Mammary epithelial cell (primary cell): ENCODE data around the gene GOLPH3L.
"Not testable (repeated sequence)": the region's sequence is repeated elsewhere in the genome, so short reads cannot be mapped to it uniquely, and the experiment has no call there.

Source experiments
- EZH2 ChIP-seq: IDR thresholded peaks from 2 replicates; pipeline ENCODE4 v1.6.1; 2012; ENCODE audit warnings: low read length, inconsistent platforms, borderline replicate concordance
- TF ChIP-seq, protein P1 (sequence below), 2 donors: IDR thresholded peaks in 1 of 2; conservative IDR thresholded peaks in 1 of 2; 2 replicates each; pipeline ENCODE4 v1.5.1; 2011 to 2012; ENCODE audit warnings: inconsistent platforms in 2 of 2, low read length in 2 of 2, mild to moderate bottlenecking in 2 of 2, control low read depth in 1 of 2, low read depth in 1 of 2; ENCODE audit not compliant: insufficient read depth in 1 of 2; ENCODE audit errors: extremely low read depth in 1 of 2

DNA sequence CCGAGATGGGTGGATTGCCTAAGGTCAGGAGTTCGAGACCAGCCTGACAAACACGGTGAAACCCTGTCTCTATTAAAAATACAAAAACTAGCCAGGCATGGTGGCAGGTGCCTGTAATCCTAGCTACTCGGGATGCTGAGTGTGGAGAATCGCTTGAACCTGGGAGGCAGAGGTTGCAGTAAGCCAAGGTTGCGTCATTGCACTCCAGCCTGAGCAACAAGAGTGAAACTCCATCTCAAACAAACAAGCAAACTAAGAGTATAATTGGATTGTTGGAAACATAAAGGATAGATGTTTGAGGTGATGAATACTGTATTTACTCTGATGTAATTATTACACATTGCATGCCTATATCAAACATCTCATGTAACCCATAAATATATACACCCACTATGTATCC lies 58.5 kb downstream of the GOLPH3L start:
- TF ChIP-seq, protein P1, sequence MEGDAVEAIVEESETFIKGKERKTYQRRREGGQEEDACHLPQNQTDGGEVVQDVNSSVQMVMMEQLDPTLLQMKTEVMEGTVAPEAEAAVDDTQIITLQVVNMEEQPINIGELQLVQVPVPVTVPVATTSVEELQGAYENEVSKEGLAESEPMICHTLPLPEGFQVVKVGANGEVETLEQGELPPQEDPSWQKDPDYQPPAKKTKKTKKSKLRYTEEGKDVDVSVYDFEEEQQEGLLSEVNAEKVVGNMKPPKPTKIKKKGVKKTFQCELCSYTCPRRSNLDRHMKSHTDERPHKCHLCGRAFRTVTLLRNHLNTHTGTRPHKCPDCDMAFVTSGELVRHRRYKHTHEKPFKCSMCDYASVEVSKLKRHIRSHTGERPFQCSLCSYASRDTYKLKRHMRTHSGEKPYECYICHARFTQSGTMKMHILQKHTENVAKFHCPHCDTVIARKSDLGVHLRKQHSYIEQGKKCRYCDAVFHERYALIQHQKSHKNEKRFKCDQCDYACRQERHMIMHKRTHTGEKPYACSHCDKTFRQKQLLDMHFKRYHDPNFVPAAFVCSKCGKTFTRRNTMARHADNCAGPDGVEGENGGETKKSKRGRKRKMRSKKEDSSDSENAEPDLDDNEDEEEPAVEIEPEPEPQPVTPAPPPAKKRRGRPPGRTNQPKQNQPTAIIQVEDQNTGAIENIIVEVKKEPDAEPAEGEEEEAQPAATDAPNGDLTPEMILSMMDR (conservative IDR thresholded peaks at IDR 0.05 in 1 of 2, IDR thresholded peaks at IDR 0.05 in 1 of 2; ENCODE audit: extremely low read depth in 1 of 2, insufficient read depth in 1 of 2, low read depth in 1 of 2, low read length in 2 of 2), result not testable (repeated sequence)
- TF ChIP-seq EZH2, result not testable (repeated sequence)
